Colon (tissue), 2 donors: ENCODE measurements around the gene SLC4A4.
A peak's percentile ranks its signal among the peaks of the same experiment; 100 is the strongest.

ENCODE experiments used
- FAIRE-seq: peaks from 2 replicates; lab custom pipeline; 2012; peaks lifted over from hg19 to GRCh38; lab: Jason Lieb, UNC
- donor health status: control.
- donor health status: control.

The SLC4A4 gene

DNA sequence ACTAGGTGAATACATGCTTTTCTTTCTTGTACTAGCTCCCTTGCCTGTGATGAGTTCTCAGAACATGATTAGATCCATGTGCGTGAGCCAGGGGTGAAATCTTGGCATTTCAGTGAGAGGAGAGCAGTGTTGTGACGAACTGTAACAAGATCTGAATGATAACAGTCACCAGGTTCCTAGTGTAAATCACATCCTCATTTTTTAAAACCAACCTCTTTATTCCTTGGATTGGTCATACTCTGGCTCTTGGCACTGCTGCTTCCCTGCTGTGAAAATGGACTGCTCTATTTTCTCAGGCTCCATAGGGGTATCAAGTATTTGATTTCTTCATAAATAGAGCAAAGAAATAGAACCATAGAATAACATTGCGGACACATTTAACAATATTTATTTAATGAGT lies 206.3 kb downstream of the SLC4A4 start:
- no peak for FAIRE-seq

GRCh38 chr4:71549516-71550160 lies 210.8 kb downstream of the SLC4A4 start:
- no peak for FAIRE-seq

- FAIRE-seq, result peak; percentile 61
Observed at GRCh38 chr4:71550220-71551165, 211.7 kb downstream of the SLC4A4 start.

DNA sequence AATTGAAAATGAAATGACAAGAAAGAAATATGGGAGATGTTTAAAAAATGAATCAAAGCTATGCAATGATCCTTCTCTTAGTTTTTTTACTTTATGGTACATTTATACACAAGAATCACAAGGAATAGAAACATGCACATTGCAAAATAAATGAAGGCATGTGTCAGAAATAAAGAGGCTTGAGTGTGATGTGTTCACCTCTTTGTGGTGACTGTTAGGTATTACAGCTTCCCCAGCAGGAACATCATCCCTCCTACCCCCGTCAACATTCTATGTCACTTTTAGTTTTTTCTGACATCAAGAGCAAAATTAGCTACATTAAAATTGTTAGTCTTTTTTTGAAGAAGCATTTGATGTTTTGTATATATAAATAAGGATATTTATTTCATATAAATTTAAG lies 214.8 kb downstream of the SLC4A4 start:
- no peak for FAIRE-seq

DNA sequence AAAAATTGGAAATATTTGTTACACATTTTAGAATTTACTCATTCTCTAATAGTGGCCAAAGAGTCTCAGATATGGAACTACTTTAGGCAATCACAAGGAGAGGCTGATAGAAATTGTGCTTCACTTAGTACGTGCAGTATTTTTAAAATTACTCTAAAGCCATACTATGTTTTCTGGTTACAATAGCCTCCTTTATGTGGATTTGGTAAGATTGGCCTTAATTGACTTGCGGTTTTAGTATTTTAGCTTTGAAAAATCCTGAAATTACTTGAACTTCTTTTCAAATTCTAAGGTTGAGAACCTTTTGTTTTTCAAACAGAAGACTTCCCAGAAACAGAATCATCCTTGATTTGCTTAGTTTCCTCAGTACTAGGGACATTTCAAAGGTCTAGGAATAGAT lies 215.2 kb downstream of the SLC4A4 start:
- FAIRE-seq, result no peak

GRCh38 chr4:71558248-71558647 lies 219.4 kb downstream of the SLC4A4 start:
- no peak for FAIRE-seq

GRCh38 chr4:71559957-71560571 lies 221.2 kb downstream of the SLC4A4 start:
- FAIRE-seq, result no peak

- FAIRE-seq, result no peak
Observed at GRCh38 chr4:71564775-71565174, 226.0 kb downstream of the SLC4A4 start.

DNA sequence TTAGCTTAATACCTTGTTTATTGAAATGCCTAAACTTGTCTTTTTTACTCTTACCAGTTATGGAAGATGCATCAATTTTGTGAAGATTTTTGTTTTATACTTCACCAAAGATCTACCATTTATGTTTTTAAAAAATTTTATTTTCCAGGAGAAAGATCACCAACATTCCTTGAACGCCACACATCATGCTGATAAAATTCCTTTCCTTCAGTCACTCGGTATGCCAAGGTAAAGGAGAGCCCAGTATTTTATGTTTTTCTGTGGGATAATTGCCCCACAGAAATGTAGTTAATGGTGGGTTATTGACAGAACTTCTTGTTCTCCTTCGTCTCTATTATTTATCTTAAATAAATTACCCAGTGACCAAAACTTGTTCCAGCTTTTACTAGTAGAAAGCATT lies 228.0 kb downstream of the SLC4A4 start:
- no peak for FAIRE-seq

GRCh38 chr4:71568131-71568530 lies 229.3 kb downstream of the SLC4A4 start:
- FAIRE-seq, result no peak

DNA sequence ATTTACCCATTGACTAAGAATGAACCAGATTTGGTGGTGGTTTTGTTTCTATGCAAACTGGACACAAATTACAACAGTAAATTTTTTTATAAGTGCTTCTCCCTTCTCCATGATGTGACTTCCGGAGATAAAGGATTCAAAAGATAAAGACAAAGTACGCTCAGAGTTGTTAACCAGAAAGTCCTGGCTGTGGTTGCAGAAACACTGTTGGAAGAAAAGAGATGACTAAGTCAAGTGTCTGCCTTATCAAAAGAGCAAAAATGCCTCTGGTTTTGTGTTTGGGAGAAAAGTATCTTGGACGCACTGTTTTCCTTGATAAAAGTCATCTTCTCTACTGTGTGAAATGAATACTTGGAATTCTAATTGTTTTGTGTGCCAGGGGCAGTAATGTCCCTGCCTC lies 231.7 kb downstream of the SLC4A4 start:
- no peak for FAIRE-seq

- no peak for FAIRE-seq
Observed at GRCh38 chr4:71571346-71571745, 232.5 kb downstream of the SLC4A4 start.

- no peak for FAIRE-seq
Observed at GRCh38 chr4:71583971-71584370, 245.2 kb downstream of the SLC4A4 start.

- FAIRE-seq, result no peak
Observed at GRCh38 chr4:71584585-71584984, 245.8 kb downstream of the SLC4A4 start.

DNA sequence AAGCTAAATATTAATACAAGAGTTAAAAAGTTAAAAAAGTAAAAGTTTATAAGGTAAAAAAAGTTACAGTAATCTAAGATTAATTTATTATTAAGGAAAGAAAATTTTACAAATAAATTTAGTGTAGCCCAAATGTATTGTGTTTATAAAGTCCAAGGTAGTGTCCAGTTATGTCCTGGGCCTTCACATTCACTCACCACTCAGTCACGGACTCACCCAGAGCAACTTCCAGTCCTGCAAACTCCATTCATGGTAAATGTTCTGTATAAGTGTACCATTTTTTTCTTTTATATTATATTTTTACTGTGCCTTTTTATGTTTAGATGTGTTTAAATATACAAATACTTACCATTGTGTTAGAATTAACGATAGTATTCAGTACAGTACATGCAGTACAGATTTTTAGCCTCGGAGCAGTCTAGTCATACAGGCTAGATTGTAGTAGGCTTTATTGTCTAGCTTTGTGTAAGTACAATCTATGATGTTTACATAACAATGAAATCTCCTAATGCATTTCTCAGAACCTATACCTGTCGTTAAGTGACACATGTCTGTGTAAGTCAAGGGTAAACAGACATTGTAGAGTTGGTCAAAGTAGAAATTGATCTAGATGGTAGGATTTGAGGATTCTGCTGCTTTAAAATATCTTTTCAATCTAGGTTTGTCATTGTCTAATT lies 247.4 kb downstream of the SLC4A4 start:
- FAIRE-seq, result no peak

GRCh38 chr4:71587995-71588394 lies 249.2 kb downstream of the SLC4A4 start:
- FAIRE-seq, result no peak

DNA sequence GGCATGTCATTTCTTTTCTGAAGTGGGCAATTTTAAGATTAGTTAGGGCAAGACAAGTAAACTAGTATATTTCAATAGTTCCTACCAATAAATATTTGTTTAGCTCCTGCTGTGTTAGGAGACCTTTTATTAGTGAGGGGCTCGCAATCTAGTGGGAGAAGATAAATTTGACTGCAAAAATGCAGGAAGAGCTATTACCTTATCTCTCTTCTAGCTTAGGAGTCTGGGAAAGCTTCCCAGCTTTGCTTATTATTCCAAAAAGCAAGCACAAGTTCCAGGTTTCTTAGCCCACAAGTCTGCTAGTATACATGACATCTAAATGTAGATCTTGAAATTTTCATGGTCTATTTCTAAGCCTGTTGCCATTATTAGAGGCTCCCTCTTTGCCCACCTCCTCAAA lies 254.0 kb downstream of the SLC4A4 start:
- FAIRE-seq, result no peak

DNA sequence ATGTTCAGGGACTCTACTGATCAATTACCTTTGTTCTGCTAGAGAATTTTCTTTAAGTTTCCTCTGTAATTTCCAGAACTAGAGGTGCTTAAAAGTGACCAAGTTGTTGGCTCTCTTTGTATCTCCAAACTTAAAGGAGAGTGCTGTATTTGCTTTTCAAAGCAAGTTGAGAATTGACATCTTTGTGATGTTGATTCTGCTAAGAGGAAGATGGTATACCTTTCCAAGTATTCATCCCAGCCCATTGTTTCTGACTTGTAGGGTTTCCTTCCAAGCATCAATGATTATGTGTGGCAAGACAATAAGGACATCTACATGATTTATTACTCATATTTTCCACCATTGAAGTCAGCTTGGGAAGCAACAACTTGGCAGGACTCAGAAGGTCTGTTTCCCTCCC lies 254.5 kb downstream of the SLC4A4 start:
- FAIRE-seq, result no peak

GRCh38 chr4:71595576-71596108 lies 256.8 kb downstream of the SLC4A4 start:
- FAIRE-seq, result no peak

- no peak for FAIRE-seq
Observed at GRCh38 chr4:71599578-71599977, 260.8 kb downstream of the SLC4A4 start.

DNA sequence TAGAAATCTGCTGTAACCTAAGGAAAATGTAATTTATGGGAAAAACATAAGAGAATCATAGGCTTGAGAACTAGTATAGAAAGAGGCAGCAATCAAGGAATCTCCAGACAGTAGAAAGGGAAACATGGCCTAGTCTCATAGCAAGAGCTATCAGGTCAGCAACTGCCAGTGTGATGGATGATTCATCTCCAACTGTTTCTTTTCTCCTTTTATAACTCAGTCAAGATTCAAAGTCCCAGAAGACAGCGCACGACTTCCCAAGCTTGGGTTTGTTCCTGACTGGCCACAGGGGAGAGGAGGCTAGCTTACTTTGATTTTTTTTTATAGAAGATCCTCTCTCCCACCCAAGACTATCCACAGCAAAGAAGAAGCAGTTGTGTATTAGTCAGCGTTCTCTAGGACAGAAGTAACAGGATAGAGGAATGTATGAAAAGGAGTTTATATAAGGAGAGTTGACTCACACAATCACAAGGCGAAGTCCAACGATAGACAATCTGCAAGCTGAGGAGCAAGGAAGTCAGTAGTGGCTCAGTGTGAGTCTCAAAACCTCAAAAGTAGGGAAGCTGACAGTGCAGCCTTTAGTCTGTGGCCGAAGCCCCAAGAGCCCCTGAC lies 263.6 kb downstream of the SLC4A4 start:
- no peak for FAIRE-seq

GRCh38 chr4:71604785-71605184 lies 266.0 kb downstream of the SLC4A4 start:
- FAIRE-seq, result no peak
